ENCODE data around the gene C12orf75.

DNA sequence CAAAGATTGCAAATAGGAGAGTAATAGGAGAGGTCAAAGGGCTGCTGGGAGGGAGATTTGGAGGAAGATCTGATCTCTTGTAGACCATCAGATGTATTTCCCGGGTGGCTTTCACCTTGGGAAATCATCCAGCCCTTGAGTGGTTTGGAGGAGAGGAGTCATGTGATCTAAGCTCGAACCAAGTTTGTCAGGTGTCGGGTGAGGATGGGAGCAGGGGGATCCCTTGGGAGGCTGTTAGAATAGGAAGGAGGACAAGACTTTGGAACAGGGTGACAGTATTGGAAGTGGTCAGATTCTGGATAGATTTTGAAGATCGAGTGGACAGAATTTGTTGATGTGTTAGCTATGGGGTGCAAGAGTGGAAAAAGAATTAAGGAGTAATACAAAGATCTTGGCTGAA is 46.6 kb downstream of the C12orf75 start:
- TF ChIP-seq, protein P1, sequence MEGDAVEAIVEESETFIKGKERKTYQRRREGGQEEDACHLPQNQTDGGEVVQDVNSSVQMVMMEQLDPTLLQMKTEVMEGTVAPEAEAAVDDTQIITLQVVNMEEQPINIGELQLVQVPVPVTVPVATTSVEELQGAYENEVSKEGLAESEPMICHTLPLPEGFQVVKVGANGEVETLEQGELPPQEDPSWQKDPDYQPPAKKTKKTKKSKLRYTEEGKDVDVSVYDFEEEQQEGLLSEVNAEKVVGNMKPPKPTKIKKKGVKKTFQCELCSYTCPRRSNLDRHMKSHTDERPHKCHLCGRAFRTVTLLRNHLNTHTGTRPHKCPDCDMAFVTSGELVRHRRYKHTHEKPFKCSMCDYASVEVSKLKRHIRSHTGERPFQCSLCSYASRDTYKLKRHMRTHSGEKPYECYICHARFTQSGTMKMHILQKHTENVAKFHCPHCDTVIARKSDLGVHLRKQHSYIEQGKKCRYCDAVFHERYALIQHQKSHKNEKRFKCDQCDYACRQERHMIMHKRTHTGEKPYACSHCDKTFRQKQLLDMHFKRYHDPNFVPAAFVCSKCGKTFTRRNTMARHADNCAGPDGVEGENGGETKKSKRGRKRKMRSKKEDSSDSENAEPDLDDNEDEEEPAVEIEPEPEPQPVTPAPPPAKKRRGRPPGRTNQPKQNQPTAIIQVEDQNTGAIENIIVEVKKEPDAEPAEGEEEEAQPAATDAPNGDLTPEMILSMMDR (CRISPR knock-in tag; IDR thresholded peaks at IDR 0.05): no peak
- TF ChIP-seq, protein P2, sequence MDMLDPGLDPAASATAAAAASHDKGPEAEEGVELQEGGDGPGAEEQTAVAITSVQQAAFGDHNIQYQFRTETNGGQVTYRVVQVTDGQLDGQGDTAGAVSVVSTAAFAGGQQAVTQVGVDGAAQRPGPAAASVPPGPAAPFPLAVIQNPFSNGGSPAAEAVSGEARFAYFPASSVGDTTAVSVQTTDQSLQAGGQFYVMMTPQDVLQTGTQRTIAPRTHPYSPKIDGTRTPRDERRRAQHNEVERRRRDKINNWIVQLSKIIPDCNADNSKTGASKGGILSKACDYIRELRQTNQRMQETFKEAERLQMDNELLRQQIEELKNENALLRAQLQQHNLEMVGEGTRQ (IDR thresholded peaks at IDR 0.05; ENCODE audit: low read depth, low read length): no peak
- TF ChIP-seq, protein P2 (CRISPR knock-in tag; IDR thresholded peaks at IDR 0.05; ENCODE audit: borderline replicate concordance): no peak
- no peak for TF ChIP-seq PCBP1 (IDR thresholded peaks at IDR 0.05; ENCODE audit: borderline replicate concordance, low read depth, low read length)
- TF ChIP-seq KLF16 (CRISPR knock-in tag; IDR thresholded peaks at IDR 0.05): no peak
- no peak for TF ChIP-seq AKAP8 (CRISPR knock-in tag; IDR thresholded peaks at IDR 0.05)
- TF ChIP-seq, protein P3, sequence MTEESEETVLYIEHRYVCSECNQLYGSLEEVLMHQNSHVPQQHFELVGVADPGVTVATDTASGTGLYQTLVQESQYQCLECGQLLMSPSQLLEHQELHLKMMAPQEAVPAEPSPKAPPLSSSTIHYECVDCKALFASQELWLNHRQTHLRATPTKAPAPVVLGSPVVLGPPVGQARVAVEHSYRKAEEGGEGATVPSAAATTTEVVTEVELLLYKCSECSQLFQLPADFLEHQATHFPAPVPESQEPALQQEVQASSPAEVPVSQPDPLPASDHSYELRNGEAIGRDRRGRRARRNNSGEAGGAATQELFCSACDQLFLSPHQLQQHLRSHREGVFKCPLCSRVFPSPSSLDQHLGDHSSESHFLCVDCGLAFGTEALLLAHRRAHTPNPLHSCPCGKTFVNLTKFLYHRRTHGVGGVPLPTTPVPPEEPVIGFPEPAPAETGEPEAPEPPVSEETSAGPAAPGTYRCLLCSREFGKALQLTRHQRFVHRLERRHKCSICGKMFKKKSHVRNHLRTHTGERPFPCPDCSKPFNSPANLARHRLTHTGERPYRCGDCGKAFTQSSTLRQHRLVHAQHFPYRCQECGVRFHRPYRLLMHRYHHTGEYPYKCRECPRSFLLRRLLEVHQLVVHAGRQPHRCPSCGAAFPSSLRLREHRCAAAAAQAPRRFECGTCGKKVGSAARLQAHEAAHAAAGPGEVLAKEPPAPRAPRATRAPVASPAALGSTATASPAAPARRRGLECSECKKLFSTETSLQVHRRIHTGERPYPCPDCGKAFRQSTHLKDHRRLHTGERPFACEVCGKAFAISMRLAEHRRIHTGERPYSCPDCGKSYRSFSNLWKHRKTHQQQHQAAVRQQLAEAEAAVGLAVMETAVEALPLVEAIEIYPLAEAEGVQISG (CRISPR knock-in tag; IDR thresholded peaks at IDR 0.05): no peak
- TF ChIP-seq KAT7 (CRISPR knock-in tag; IDR thresholded peaks at IDR 0.05; ENCODE audit: borderline replicate concordance): no peak
- no peak for TF ChIP-seq GATA4 (IDR thresholded peaks at IDR 0.05; ENCODE audit: borderline replicate concordance, low read depth)
- TF ChIP-seq, protein P4, sequence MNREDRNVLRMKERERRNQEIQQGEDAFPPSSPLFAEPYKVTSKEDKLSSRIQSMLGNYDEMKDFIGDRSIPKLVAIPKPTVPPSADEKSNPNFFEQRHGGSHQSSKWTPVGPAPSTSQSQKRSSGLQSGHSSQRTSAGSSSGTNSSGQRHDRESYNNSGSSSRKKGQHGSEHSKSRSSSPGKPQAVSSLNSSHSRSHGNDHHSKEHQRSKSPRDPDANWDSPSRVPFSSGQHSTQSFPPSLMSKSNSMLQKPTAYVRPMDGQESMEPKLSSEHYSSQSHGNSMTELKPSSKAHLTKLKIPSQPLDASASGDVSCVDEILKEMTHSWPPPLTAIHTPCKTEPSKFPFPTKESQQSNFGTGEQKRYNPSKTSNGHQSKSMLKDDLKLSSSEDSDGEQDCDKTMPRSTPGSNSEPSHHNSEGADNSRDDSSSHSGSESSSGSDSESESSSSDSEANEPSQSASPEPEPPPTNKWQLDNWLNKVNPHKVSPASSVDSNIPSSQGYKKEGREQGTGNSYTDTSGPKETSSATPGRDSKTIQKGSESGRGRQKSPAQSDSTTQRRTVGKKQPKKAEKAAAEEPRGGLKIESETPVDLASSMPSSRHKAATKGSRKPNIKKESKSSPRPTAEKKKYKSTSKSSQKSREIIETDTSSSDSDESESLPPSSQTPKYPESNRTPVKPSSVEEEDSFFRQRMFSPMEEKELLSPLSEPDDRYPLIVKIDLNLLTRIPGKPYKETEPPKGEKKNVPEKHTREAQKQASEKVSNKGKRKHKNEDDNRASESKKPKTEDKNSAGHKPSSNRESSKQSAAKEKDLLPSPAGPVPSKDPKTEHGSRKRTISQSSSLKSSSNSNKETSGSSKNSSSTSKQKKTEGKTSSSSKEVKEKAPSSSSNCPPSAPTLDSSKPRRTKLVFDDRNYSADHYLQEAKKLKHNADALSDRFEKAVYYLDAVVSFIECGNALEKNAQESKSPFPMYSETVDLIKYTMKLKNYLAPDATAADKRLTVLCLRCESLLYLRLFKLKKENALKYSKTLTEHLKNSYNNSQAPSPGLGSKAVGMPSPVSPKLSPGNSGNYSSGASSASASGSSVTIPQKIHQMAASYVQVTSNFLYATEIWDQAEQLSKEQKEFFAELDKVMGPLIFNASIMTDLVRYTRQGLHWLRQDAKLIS (CRISPR knock-in tag; IDR thresholded peaks at IDR 0.05): no peak
- TF ChIP-seq MED8 (CRISPR knock-in tag; IDR thresholded peaks at IDR 0.05; ENCODE audit: insufficient replicate concordance): no peak
- TF ChIP-seq POLR2A (IDR thresholded peaks at IDR 0.05; ENCODE audit: insufficient read depth in 1 of 2, low read depth in 2 of 2, low read length in 2 of 2): no peak
- no peak for TF ChIP-seq ZNF138 (CRISPR knock-in tag; IDR thresholded peaks at IDR 0.05; ENCODE audit: low read depth)

All from HepG2 (cell line).